ENCODE data around the gene CYTH1. TPM values are rescaled to one million over a fixed set of nuclear protein-coding genes. Genes with fewer than 3 reads are reported as not detected.
A peak's percentile ranks its signal among the peaks of the same experiment; 100 is the strongest.

Gene CYTH1
- total and polyA plus RNA-seq, 2 donors (not counting 1 experiment from before 2014, with no cell fraction given) = 255 to 353 TPM

DNA sequence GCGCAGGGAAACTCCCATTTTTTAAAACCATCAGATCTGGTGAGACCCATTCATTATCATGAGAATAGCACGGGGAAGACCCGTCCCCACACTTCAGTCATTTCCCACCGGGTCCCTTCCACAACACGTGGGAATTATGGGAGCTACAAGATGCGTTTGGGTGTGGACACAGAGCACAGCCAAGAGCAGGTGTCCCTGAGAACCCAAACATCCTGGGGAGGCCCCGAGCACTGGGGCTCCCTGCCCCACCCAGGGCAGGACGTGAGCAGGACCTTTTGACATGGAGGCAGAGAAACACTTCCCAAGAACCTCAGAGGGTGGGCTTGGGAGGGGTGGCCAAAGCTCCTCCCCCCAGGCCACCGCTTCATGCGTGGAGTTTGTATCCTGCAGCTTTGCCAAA lies 115.0 kb downstream of the CYTH1 start:
- peaks cover 21% of the 10 kb centered on the region for H3K4me1 Mint-ChIP-seq
- TF ChIP-seq, protein P1, sequence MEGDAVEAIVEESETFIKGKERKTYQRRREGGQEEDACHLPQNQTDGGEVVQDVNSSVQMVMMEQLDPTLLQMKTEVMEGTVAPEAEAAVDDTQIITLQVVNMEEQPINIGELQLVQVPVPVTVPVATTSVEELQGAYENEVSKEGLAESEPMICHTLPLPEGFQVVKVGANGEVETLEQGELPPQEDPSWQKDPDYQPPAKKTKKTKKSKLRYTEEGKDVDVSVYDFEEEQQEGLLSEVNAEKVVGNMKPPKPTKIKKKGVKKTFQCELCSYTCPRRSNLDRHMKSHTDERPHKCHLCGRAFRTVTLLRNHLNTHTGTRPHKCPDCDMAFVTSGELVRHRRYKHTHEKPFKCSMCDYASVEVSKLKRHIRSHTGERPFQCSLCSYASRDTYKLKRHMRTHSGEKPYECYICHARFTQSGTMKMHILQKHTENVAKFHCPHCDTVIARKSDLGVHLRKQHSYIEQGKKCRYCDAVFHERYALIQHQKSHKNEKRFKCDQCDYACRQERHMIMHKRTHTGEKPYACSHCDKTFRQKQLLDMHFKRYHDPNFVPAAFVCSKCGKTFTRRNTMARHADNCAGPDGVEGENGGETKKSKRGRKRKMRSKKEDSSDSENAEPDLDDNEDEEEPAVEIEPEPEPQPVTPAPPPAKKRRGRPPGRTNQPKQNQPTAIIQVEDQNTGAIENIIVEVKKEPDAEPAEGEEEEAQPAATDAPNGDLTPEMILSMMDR (IDR thresholded peaks at IDR 0.05) = no peak
- TF ChIP-seq EZH2 (IDR thresholded peaks at IDR 0.05; ENCODE audit: borderline replicate concordance, insufficient read depth, low read depth, low read length, poor library complexity, severe bottlenecking) = no peak
- 95% methylated on average over 6 of the region's 10 CpGs for WGBS (ENCODE audit: insufficient coverage)
- Histone ChIP-seq H3K9me3 (ENCODE audit: control extremely low read depth in 1 of 3, control insufficient read depth in 2 of 3, insufficient read depth in 1 of 3, low read length in 2 of 3) (no peaks in the 10 kb centered on the region), H3K4me1 (ENCODE audit: control insufficient read depth in 2 of 2, insufficient read depth in 2 of 2, low read length in 2 of 2) (peaks cover 16 to 19% of the 10 kb centered on the region in 2 donors), H3K9ac (ENCODE audit: low read length) (no peak overlapping the region), H3K27ac (ENCODE audit: low read length in 2 of 2) (no peak overlapping the region), H3K27me3 (replicated peaks in 1 of 4; ENCODE audit: control extremely low read depth in 1 of 4, control insufficient read depth in 3 of 4, insufficient read depth in 4 of 4, low read length in 3 of 4) (no peaks in the 10 kb centered on the region), H3K79me2 (ENCODE audit: control insufficient read depth, insufficient read depth, low read length) (no peaks in the 10 kb centered on the region), H3K4me2 (replicated peaks; ENCODE audit: low read depth, low read length, poor library complexity, severe bottlenecking) (no peak overlapping the region), H3K36me3 (replicated peaks in 1 of 2; ENCODE audit: control extremely low read depth in 1 of 2, control insufficient read depth in 1 of 2, extremely low read depth in 1 of 2, insufficient read depth in 2 of 2, low read length in 1 of 2) (peaks cover 0 to 14% of the 10 kb centered on the region in 2 experiments), H2AFZ (ENCODE audit: insufficient read depth, low read depth, low read length, poor library complexity, severe bottlenecking) (no peak overlapping the region), H4K20me1 (ENCODE audit: control insufficient read depth, insufficient read depth, low read length, poor library complexity, severe bottlenecking) (peaks cover 10% of the 10 kb centered on the region), H3K4me3 (ENCODE audit: control extremely low read depth in 1 of 5, extremely low read depth in 1 of 5, insufficient read depth in 1 of 5, low read depth in 2 of 5, low read length in 4 of 5) (no peak overlapping the region)
- no peak for DNase-seq
- no peak overlapping the region for H3K4me3 Mint-ChIP-seq
- no peaks in the 10 kb centered on the region for H3K27me3 Mint-ChIP-seq
- POLR2A ChIA-PET = interaction anchor here (0.7 kb wide), 1 partner anchor 23 kb away, joined by 3 read pairs; no protein-coding TSS in a partner anchor
- H3K9me3 Mint-ChIP-seq (ENCODE audit: insufficient read depth) = no peaks in the 10 kb centered on the region
- peak overlapping the region; percentile 53 for H3K27ac Mint-ChIP-seq
- ATAC-seq (ENCODE audit: low read depth) = no peak
- CTCF ChIA-PET = no interaction called here
- intact Hi-C loops (cut with micrococcal nuclease) = no loop called here

Measured in B cell (primary cell).